Activated CD8-positive, alpha-beta memory T cell treated with anti-CD3 and anti-CD28 coated beads, Interleukin-2, amount 50 U/mL, for 24 hours (primary cell): ENCODE data around the gene SRGN.
A peak's percentile ranks its signal among the peaks of the same experiment; 100 is the strongest.

ENCODE experiments used
- DNase-seq: peaks from one replicate; pipeline ENCODE4 v3.0.0-alpha.2; 2020; ENCODE audit errors: extremely low read depth

The SRGN gene

DNA sequence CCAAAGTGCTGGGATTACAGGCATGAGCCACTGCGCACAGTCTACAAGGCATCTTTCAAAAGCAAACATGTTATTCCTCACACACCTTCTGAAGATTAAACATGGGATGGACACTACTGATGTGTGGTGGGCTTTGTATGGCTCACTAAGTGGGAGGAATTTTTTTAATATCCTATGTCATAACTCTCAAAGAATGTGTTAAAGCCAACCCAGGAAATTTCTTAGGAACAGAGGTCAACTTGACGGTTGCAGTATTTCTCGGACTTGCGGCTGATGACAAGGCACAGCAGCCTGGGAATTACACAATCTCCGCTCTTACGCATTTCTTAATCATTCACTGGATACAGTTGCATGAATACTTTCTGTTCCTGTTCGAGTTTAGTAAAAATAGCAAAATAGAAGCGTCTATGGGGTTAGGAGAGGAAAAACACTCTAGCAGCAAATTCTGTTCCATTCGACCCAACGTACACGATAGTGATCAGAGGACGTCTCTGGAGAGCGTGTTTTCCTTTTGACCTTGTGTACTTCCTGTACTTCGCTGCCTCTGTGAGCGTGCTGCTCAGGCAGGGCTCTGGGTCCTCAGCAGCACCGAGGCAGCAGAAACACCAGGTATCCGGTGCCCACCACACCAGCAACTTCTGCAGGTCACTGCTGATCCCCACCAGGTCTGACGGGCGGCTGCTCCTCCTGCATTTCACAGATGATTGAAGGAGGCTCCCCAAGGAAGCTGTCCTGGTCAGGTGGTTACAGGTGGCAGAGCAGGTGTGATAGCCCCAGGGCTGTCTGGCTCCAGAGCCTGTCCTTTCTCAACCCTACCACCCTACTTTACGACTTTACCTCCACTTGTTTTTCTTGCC is 26.4 kb upstream of the SRGN start:
- no peak for DNase-seq

DNA sequence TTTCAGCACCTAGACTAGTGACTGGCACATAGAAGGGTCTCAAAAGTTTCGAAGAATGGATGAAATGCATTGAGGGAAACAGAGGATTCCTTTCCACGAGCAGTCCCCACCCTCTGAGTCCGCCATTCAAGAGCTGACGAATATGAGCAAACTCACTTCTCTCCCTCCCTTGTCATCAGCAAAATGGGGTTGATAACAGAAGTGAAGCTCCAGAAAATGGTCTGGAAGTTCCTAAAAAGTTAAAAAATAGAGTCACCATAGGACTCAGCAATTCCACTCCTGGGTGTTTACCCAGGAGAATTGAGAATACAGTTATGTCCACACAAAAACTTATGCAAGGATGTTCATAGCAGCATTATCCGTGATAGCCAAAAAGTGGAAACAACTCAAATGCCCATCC is 25.0 kb upstream of the SRGN start:
- DNase-seq, result no peak

DNA sequence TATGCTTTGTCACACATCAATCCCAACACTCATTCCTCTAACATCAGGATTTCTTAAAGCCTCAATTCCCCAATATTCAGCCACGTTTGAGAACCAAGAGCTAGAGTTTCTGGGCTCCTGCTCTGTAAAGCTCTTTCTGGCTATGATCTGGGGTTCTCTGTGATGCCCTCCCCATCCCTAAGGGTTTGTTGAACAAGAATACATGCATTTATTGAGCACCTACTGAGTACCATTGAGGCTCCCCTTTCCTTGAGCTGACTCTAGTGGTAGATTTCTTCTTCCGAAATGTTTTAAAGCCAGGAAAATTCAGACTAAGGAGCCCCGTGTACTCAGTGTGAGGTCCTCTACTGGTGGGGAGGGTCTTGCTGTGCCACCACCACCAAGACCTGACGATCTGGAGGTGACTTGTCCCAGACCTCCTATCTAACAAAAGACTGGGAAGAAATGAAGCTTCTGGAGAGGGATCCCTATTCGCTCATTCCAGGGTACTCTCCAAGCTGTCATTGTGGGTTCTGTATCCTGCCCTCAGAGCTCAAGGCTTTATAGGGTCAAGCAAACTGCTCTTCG is 23.1 kb upstream of the SRGN start:
- no peak for DNase-seq

DNA sequence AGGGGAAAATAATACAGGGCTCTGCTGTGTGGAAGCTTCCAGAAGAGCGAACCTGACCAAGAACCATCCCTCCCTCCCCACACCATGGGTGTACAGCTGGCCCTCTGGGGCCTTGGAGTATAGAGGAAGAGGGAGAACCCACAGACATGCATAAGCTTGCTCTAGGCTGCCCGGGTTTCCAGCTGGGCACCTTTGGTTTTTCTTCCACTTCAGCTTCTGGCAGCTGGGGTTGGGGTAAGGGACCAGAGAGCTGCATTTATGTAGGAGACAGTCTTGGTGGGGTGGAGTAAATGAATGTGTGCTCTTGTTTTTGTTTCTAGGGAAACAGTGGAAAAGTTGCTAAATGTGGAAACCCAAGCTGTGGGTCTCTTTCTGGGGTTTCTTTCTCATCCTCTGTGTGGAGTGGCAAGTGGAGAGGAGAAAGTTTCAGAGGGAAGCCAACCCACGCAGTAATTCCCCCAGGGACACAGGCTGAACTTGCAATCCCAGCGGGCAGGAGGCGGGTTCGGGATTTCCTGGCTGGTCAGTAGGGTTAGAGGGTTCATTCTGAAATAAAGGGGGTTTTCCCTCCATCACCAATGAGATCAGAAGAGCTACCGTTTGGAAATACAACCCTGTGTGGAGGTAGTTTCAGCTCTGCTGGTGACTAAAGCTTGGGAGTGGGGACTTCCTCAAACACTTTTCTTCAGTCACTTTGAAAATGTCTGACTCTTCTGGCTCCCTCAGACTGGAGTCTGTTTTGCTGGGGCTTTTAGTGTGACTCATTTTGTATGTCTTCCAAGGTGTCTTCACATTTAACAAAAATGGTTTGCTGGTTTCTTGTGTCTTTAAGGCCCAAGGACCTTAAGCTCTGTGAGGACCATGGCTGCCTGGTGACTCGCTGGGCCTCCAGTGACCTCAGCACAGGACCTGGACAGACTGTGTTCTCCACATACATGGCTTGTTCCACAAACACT is 22.2 kb upstream of the SRGN start:
- no peak for DNase-seq

DNA sequence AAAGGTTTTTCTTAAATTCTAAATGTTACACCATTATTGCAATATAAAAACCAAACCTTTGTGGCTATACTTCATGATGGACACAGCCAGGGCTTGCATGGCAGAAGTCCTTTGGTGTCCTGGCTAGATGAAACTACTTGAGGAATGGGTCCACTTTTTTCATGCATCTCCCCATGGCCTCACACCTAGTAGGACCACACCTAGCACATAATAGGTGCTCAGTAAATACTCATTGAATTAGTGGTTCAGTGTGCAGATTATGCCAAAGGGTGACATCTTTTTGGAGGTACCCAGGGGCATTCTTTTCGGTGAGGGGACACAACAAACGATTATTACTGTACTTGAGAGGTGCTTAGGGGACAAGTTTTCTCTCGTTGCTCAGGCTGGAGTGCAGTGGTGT is 20.7 kb upstream of the SRGN start:
- DNase-seq, result no peak

DNA sequence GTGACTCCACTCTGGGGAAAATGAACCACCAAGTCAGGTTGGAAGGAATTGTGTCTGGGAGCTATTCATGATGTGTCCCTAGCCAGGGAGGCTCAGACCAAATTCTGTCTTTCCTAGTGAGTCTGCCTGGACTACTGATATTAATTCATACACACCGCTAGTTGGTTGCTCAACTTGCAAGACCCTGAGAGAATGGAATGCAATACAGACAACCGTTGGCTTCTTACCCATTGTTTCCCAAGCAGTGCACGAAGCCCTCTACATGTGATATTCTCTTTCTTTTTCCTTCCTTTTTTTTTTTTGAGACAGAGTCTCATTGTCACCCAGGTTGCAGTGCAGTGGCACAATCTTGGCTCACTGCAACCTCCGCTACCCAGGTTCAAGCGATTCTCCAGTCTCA is 19.4 kb upstream of the SRGN start:
- DNase-seq, result no peak

DNA sequence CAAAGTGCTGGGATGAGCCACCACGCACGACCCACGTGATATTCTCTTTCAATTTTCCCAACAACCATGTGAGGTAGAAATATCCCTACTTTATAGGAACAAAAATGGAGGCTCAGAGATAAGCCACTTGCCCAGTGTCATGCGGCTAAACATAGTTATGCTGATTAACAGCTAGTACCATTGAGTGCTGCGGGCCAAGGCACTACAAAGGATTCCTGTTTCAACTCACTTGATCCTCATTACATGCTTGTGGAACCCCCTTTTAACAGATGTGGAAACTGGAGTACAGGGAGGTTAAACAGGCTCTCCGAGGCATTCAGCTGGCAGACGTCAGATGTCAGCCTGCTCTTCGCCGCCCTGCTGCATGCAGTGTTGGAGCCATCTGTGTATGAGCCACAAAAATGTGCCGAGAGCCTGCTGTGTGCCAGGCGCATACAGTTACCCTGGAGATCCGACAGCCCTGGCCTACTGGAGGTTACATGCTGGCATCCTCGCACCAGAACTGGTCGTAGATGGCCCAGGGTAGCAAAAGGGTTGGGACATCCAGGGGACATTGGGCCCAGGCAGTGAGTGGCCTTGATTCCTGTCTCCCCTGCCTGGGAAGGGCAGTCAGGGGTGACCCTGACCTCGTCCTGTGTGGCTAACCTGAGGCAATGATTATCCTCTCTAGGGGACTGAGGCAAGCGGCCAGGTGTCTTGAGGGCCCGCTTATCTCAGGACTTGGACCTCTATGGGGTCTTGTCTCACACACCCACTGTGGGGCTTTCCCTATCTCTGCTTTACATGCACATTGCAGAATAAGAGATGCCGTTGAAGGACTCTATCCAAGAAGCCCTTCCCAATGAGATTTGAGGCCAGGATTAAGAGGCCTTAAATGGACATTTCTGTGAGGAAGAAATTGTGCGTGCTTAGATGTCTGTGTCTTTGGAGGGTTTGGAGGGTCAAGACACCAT is 18.5 kb upstream of the SRGN start:
- no peak for DNase-seq

DNA sequence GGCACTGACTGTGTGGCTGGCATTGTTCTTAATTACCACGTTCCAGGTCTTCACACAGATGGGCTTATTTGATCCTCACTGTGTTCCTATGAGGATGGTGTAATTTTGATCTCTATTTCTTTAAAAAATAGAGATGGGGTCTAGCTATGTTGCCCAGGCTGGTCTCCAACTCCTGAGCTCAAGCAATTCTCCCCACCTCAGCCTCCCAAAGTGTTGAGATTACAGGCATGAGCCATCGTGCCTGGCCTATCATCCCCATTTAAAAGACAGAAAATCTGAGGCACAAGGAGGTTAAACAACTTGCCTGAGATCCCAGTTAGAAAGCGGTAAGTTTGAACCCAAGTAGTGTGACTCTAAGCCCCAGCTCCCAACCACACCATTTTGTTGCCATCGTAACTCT is 17.0 kb upstream of the SRGN start:
- no peak for DNase-seq

DNA sequence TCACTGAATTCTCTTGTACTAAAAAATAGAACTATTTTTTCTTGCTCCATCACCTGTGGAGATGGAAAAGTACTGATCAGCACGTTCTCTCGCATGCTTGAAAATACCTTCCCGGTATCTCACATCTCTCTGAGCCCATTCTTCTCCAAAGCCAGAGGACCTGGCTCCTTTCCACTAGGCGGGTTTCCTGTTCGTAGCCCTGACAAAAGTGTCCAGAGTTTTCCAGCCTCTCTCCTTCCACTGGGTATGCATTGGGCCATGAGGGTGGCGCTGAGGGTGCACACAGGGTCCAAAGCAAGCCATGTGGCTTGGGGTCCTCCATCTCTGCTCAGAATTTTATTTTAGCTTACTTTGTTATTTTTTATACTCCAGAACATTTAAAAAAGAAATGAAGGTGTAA is 16.3 kb upstream of the SRGN start:
- no peak for DNase-seq

DNA sequence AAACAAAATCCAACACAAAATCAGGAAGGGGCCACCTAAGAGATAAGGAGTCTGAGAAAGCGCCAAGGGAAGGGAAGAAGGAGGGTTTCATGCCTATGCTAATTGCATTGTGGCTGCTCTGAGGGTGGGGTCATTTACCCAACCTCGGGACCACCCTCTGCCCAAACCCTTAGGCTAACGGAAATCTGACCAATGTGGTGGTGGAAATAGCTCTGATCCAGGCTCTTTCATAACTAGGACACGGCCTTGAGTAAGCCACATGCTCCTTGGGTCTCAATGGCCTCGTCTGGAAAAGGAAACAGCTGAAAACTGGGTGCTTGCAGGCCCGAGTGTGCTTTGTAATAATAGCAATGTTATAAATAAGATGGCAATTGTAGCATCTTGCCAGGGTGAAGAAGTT is 14.9 kb upstream of the SRGN start:
- DNase-seq, result no peak

DNA sequence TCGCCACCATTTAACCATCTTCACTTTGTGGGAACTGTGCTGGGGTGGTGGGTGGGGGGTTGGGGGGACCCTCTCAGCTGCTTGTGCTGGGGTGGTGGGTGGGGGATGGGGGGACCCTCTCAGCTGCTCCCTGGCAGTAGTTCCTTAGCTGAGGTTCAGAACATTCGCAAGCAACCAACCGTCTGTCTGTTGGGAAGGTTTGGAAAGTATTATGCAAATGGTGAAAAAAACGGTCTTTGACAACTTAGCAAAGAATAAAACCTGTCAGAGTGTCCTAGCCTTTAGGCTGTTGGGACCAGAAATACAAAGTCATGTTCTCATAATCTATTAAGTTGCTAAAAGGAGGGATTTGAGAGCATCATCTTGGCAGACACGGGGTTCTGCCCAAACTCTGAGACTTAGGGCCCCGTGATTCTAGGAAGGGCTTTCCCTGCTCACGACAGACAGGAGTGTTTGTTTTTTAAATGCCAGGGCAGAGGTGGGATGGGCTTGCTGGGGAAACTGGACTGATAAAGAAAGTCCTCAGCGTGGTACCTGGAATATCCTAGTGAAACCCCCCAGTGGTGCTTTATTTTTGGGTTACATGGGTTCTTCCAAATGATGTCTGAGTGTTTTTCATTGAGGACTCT is 14.1 kb upstream of the SRGN start:
- DNase-seq, result no peak

DNA sequence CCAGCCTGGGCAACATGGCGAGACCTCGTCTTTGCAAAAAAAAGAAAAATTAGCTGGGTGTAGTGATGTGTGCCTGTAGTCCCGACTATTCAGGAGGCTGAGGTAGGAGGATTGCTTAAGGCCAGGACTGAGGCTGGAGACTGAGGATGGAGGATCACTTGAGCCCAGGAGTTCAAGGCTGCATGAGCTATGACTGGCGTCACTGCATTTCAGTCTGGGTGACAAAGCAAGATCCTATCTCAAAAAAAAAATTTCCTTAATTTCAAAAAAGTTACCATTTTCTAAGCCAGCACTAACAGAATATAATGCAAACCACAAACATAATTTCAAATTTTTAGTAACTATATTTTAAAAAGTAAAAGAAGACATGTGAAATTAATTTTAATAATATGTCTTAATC is 13.4 kb upstream of the SRGN start:
- no peak for DNase-seq

DNA sequence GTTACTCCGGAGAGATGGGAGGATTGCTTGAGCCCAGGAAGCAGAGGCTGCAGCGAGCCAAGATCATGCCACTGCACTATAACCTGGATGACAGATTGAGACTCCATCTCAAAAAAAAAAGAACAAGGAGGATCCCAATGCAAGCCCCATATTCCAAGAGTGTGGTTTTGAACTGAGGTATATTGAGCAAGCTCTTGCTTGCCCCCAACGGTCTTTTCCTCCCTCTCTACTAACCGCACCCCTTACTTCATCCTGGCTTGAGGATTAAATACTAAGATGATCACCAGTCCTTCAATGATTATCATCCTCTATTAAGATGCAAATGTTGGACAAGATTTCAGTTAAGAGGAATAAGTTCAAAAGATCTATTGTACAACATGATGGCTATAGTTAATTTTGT is 12.5 kb upstream of the SRGN start:
- no peak for DNase-seq

DNA sequence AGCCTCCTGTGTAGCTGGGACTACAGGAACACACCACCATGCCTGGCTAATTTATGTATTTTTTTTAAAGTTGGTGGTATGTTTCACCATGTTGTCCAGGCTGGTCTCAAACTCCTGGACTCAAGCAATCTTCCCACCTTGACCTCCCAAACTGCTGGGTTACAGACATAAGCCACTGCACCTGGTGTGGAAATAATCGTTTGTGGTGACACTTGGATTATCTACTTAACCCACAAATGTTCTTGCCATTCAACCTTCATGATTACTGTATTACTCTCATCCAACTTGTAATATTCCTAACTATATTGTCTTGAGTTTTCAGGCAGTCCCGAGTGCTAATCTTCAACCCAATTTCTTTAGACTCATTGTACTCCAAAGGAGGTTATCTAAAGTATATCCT is 9.6 kb upstream of the SRGN start:
- no peak for DNase-seq

DNA sequence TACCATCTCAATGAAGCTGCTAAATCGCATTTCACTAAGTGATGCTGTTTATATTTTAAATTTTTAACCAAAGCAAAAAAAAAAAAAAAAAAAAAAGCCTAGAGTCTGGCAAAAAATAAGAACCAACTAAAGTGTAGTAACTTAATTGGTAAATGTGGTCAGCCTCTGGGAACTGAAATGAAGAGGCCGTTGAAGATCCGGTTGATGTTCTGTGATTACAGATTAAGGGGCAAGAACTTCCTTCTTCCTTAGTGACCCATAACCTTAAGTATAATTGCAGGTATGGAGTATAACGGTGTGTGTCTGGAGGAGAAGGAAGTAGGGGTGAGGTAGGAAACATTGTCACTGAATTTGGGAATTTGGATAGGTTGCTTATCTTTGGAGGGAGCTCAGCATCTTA is 7.7 kb upstream of the SRGN start:
- no peak for DNase-seq

DNA sequence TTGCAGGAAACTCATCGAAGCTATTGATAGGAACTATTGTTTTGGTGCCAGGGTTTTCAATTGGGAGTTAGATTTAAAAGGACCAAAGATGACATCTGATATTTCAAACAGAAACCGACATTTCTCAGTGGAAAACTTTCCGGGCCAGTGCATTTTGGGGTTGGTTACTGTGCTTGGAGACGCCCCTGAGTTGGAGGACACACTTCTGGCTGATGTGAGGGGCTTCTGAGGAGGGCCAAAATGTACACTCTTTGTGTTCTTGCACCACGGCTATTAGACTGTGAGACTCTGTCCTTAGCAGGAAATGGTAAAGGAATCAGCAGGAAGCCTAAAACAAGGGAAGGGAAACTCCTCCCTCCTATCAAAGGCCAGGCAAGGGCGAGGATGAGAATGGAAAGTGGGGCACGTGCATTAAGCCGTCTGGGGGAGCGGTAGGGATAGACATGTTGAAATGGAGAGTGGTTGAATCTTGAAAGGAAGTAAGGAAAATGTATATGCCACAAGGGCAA is 1.8 kb upstream of the SRGN start:
- DNase-seq, result no peak

DNA sequence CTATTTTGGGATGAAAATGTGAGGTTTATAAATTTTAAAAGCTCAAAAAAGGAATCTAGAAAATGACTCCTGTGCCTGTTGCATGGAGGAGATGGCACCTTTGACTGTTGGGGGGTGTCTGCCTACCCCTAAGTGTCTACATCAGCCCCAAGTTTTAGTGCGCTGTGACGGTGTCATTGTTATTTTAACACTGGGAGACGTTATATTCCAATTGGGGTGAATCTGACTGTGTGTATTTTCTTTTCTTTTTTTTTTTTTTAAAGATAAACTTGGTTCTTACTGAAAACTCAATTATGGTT is 517 bp downstream of the SRGN start:
- no peak for DNase-seq

DNA sequence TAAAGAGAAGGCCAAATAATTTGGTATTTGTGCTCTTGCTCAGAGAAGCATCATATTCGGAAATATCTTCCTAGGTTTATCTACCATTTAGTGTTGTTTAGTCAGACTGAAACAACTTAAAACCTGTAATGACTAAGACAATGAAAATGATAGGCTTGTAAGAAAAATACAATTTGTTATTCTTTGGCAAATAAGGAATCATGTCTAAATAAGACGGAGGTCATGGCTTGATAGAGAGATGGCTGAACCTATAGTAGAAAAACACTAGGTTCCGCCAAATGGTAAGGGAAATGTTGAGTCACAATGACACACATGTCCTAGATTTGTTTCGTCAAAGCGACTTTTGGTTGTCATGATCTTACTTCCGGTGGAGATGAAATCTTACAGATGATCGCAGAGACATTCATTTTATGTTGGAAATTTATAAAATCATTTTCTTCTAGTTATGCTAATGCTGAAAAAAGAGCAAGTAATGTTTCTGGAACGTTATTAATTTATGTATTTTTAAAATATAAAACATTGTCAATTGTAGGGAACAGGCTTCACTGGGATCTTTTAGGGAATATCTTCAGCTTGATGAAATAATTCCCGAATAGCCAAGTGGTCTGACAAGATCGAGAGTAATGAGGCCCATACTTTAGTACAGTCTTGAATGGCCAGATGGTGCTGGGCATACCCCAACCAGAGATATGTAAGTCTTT is 1.0 kb downstream of the SRGN start:
- no peak for DNase-seq

DNA sequence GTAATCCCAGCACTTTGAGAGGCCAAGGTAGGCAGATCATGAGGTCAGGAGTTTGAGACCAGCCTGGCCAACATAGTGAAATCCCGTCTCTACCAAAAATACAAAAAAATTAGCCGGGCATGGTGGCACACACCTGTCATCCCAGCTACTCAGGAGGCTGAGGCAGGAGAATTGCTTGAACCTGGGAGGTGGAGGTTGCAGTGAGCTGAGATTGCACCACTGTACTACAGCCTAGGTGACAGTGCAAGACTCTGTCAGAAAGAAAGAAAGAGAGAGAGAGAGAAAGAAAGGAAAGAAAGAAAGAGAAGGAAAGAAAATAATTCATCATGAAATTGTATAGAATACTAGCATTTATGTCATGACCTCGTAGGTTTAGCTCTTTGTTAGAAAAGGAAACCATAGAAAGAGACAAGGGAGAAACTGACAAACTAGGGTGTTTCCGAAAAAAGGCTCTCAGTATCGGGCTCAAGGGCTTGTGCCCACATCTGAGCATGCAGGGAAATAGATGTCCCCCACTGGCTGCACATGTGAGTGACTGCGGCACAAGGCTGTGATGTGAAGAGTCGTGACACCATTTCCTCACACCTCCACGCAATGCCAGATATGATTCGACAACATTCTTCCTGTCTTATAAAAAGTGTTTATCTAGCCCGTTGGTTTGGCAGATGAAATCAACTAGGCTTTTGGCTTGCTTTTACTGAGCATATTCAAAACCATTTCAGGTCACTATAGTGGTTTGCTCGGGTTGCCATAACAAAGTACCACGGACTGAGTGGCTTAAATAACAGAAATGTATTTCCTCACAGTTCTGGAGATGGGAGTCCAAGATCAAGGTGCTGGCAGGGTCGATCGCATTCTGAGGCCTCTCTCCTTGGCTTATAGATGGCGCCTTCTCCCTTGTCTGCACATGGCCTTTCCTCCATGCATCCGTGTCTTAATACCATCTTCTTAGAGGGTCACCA is 2.0 kb downstream of the SRGN start:
- peak; percentile 68 for DNase-seq
